H9 (cell line): ENCODE measurements around the gene GTF3C5. TPM values are rescaled to one million over a fixed set of nuclear protein-coding genes. Genes with fewer than 3 reads are reported as not detected.

Experiments used
- DNase-seq: peaks from one replicate; pipeline ENCODE4 v3.0.0-alpha.2; 2017
- H2AFZ ChIP-seq: one replicate; pipeline ENCODE4 v1.6.1; 2013; ENCODE audit warnings: mild to moderate bottlenecking, low read length, control low read depth, moderate library complexity
- H2AK5ac ChIP-seq: 2 replicates; pipeline ENCODE4 v1.6.1; 2013; ENCODE audit warnings: low read length, control low read depth, mixed read lengths; ENCODE audit not compliant: insufficient read length
- H2BK120ac ChIP-seq: one replicate; pipeline ENCODE4 v1.6.1; 2013; ENCODE audit warnings: low read depth, mild to moderate bottlenecking, low read length, control low read depth, inconsistent platforms; ENCODE audit not compliant: poor library complexity, severe bottlenecking
- H2BK12ac ChIP-seq: 2 replicates; pipeline ENCODE4 v1.6.1; 2013; ENCODE audit warnings: low read length, control low read depth, mixed read lengths, low read depth; ENCODE audit not compliant: insufficient read length
- H2BK15ac ChIP-seq: 2 replicates; pipeline ENCODE4 v1.6.1; 2013; ENCODE audit warnings: low read depth, low read length, control low read depth
- H2BK20ac ChIP-seq: one replicate; pipeline ENCODE4 v1.6.1; 2013; ENCODE audit warnings: low read depth, mild to moderate bottlenecking, low read length, control low read depth, inconsistent platforms; ENCODE audit not compliant: poor library complexity, severe bottlenecking
- H2BK5ac ChIP-seq: 2 replicates; pipeline ENCODE4 v1.6.1; 2013; ENCODE audit warnings: low read length, control low read depth, mixed read lengths; ENCODE audit not compliant: insufficient read length
- H3K14ac ChIP-seq: 2 replicates; pipeline ENCODE4 v1.6.1; 2013; ENCODE audit warnings: low read length, control low read depth; ENCODE audit not compliant: insufficient read depth
- H3K18ac ChIP-seq: 2 replicates; pipeline ENCODE4 v1.6.1; 2013; ENCODE audit warnings: low read depth, mild to moderate bottlenecking, mixed read lengths, low read length, control low read depth; ENCODE audit not compliant: insufficient read length
- H3K23ac ChIP-seq: 2 replicates; pipeline ENCODE4 v1.6.1; 2013; ENCODE audit warnings: low read length, control low read depth, mixed read lengths, low read depth; ENCODE audit not compliant: insufficient read length
- H3K23me2 ChIP-seq: 2 replicates; pipeline ENCODE4 v1.6.1; 2013; ENCODE audit warnings: low read depth, mild to moderate bottlenecking, mixed read lengths, low read length, control low read depth; ENCODE audit not compliant: insufficient read length, poor library complexity, severe bottlenecking
- H3K27ac ChIP-seq: 2 replicates; pipeline ENCODE4 v1.5.1; 2013; ENCODE audit warnings: low read length, control low read depth, mixed read lengths, low read depth; ENCODE audit not compliant: insufficient read length
- H3K27me3 ChIP-seq: 2 replicates; pipeline ENCODE4 v1.6.1; 2013; ENCODE audit warnings: low read length, control low read depth, inconsistent platforms; ENCODE audit not compliant: insufficient read depth
- H3K4ac ChIP-seq: 2 replicates; pipeline ENCODE4 v1.6.1; 2013; ENCODE audit warnings: low read depth, mild to moderate bottlenecking, control low read depth, inconsistent platforms, low read length, moderate library complexity
- H3K4me1 ChIP-seq: 2 replicates; pipeline ENCODE4 v1.6.1; 2013; ENCODE audit warnings: low read length, control low read depth, inconsistent platforms; ENCODE audit not compliant: insufficient read depth
- H3K4me2 ChIP-seq: 2 replicates; pipeline ENCODE4 v1.6.1; 2013; ENCODE audit warnings: low read length, control low read depth, mixed read lengths; ENCODE audit not compliant: insufficient read length, insufficient read depth
- H3K56ac ChIP-seq: 2 replicates; pipeline ENCODE4 v1.6.1; 2013; ENCODE audit warnings: low read depth, mild to moderate bottlenecking, mixed read lengths, low read length, control low read depth; ENCODE audit not compliant: insufficient read length
- H3K79me1 ChIP-seq: 2 replicates; pipeline ENCODE4 v1.6.1; 2013; ENCODE audit warnings: low read depth, mild to moderate bottlenecking, moderate library complexity, low read length, control low read depth, inconsistent platforms; ENCODE audit not compliant: insufficient read depth, poor library complexity, severe bottlenecking
- H3K79me2 ChIP-seq: 2 replicates; pipeline ENCODE4 v1.6.1; 2013; ENCODE audit warnings: low read length, control low read depth, inconsistent platforms; ENCODE audit not compliant: insufficient read depth
- H3K9ac ChIP-seq: 2 replicates; pipeline ENCODE4 v1.6.1; 2013; ENCODE audit warnings: low read length, control low read depth, mixed read lengths; ENCODE audit not compliant: insufficient read length; ENCODE audit errors: extremely low read depth
- H3K9me3 ChIP-seq: one replicate; pipeline ENCODE4 v1.6.1; 2013; ENCODE audit warnings: low read depth, low read length, inconsistent platforms; ENCODE audit not compliant: control insufficient read depth
- H3T11ph ChIP-seq: one replicate; pipeline ENCODE4 v1.6.1; 2013; ENCODE audit warnings: mild to moderate bottlenecking, low read length, control low read depth, inconsistent platforms
- H4K20me1 ChIP-seq: one replicate; pipeline ENCODE4 v1.6.1; 2013; ENCODE audit not compliant: control insufficient read depth, insufficient read length, insufficient read depth
- H4K5ac ChIP-seq: 2 replicates; pipeline ENCODE4 v1.6.1; 2013; ENCODE audit warnings: low read depth, mild to moderate bottlenecking, mixed read lengths, low read length, control low read depth; ENCODE audit not compliant: insufficient read length
- H4K8ac ChIP-seq: replicated peaks from 2 replicates; pipeline ENCODE4 v1.6.1; 2013; ENCODE audit warnings: low read length, control low read depth, mixed read lengths, low read depth; ENCODE audit not compliant: insufficient read length
- H4K91ac ChIP-seq: 2 replicates; pipeline ENCODE4 v1.6.1; 2013; ENCODE audit warnings: low read depth, mild to moderate bottlenecking, moderate library complexity, mixed read lengths, low read length, control low read depth; ENCODE audit not compliant: insufficient read length
- H3K27ac Mint-ChIP-seq, 3 experiments: 2 replicates in 2 of 3; 3 replicates in 1 of 3; pipeline ENCODE4 v1.8.0; 2020 to 2021; ENCODE audit warnings: mixed read lengths in 3 of 3, mild to moderate bottlenecking in 1 of 3, moderate library complexity in 1 of 3
- H3K27me3 Mint-ChIP-seq: 2 replicates; pipeline ENCODE4 v1.8.0; 2021; ENCODE audit warnings: low read depth, mild to moderate bottlenecking, moderate library complexity, mixed read lengths
- H3K36me3 Mint-ChIP-seq, 3 experiments: 2 replicates in 2 of 3; 3 replicates in 1 of 3; pipeline ENCODE4 v1.8.0; 2020 to 2021; ENCODE audit warnings: low read depth in 3 of 3, mixed read lengths in 3 of 3; ENCODE audit not compliant: insufficient read depth in 1 of 3
- H3K4me1 Mint-ChIP-seq, 2 experiments: 2 replicates each; pipeline ENCODE4 v1.8.0; 2020; ENCODE audit warnings: mixed read lengths in 2 of 2
- H3K4me3 Mint-ChIP-seq, 2 experiments: 2 replicates in 1 of 2; 3 replicates in 1 of 2; pipeline ENCODE4 v1.8.0; 2020 to 2021; ENCODE audit warnings: mild to moderate bottlenecking in 2 of 2, mixed read lengths in 2 of 2, moderate library complexity in 1 of 2
- H3K9me3 Mint-ChIP-seq, 2 experiments: 2 replicates in 1 of 2; 3 replicates in 1 of 2; pipeline ENCODE4 v1.8.0; 2020; ENCODE audit warnings: mild to moderate bottlenecking in 2 of 2, mixed read lengths in 2 of 2, moderate library complexity in 1 of 2
- WGBS: extraction: QIAGEN DNeasy Blood & Tissue Kit; methylation state at CpG from one replicate; pipeline ENCODE4 v1.1.7; 2013; ENCODE audit warnings: missing lambda C conversion rate, low lambda C conversion rate, mixed read lengths; ENCODE audit not compliant: insufficient read length; ENCODE audit errors: extremely low coverage; 5-methylcytosine and 5-hydroxymethylcytosine counted together
- total RNA-seq: library from RNA; stranded (reverse); gene quantifications from 2 replicates; pipeline ENCODE4 v1.2.1, GENCODE V29; 2021
- TF ChIP-seq, protein P1 (sequence below): fragments of 200-600 bp; sonication (generic); conservative IDR thresholded peaks from 3 replicates; pipeline ENCODE4 v1.8.0; 2021; ENCODE audit warnings: antibody characterized with exemption, mild to moderate bottlenecking

GTF3C5 gene
- total RNA-seq, 1 experiment from 2014 or later: 88.9 TPM

DNA sequence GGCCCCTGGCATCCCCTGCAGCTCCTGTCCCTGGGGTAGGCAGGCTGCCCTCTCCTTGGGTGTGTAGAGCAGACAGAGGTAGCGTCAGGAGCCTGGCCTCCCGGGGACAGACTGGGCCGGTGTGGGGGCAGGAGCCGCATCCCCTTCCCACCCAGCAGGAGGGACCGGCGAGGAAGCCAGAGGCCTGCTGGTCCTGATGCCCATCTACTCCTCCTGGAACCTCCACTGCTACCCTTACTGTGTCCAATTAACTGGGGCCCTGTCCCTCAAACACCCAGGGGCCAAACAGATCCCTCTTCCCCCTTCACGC is 74.6 kb downstream of the GTF3C5 start:
- H4K91ac ChIP-seq: no peak overlapping the region
- Mint-ChIP-seq H3K27ac (no peak overlapping the region), H3K9me3 (no peaks in the 10 kb centered on the region), H3K4me3 (no peak overlapping the region), H3K36me3 (peaks cover 25 to 57% (median 50%) of the 10 kb centered on the region in 3 experiments), H3K4me1 (peaks cover 2 to 12% of the 10 kb centered on the region in 2 experiments; a peak in 2 of 4 replicates), H3K27me3 (no peaks in the 10 kb centered on the region)
- H2AK5ac ChIP-seq: no peak overlapping the region
- no peak overlapping the region for H2BK15ac ChIP-seq
- H3K18ac ChIP-seq: no peak overlapping the region
- no peak overlapping the region for H3K4ac ChIP-seq
- H3T11ph ChIP-seq: no peak overlapping the region
- no peak overlapping the region for H3K4me2 ChIP-seq
- no peak overlapping the region for H2BK5ac ChIP-seq
- no peaks in the 10 kb centered on the region for H3K9me3 ChIP-seq
- no peak overlapping the region for H3K23ac ChIP-seq
- H4K5ac ChIP-seq: no peak overlapping the region
- no peaks in the 10 kb centered on the region for H4K20me1 ChIP-seq
- H3K9ac ChIP-seq: no peak overlapping the region
- no CpG with 5 or more reads among the region's 7 CpGs for WGBS
- H3K79me1 ChIP-seq: no peaks in the 10 kb centered on the region
- H3K23me2 ChIP-seq: no peaks in the 10 kb centered on the region
- no peaks in the 10 kb centered on the region for H3K79me2 ChIP-seq
- no peak overlapping the region for H3K27ac ChIP-seq
- no peak overlapping the region for H3K14ac ChIP-seq
- no peak overlapping the region for H3K56ac ChIP-seq
- TF ChIP-seq, protein P1, sequence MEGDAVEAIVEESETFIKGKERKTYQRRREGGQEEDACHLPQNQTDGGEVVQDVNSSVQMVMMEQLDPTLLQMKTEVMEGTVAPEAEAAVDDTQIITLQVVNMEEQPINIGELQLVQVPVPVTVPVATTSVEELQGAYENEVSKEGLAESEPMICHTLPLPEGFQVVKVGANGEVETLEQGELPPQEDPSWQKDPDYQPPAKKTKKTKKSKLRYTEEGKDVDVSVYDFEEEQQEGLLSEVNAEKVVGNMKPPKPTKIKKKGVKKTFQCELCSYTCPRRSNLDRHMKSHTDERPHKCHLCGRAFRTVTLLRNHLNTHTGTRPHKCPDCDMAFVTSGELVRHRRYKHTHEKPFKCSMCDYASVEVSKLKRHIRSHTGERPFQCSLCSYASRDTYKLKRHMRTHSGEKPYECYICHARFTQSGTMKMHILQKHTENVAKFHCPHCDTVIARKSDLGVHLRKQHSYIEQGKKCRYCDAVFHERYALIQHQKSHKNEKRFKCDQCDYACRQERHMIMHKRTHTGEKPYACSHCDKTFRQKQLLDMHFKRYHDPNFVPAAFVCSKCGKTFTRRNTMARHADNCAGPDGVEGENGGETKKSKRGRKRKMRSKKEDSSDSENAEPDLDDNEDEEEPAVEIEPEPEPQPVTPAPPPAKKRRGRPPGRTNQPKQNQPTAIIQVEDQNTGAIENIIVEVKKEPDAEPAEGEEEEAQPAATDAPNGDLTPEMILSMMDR: no peak
- H3K4me1 ChIP-seq: no peaks in the 10 kb centered on the region
- no peak overlapping the region for H2BK20ac ChIP-seq
- no peaks in the 10 kb centered on the region for H3K27me3 ChIP-seq
- H2BK120ac ChIP-seq: no peak overlapping the region
- no peak for DNase-seq
- no peak overlapping the region for H4K8ac ChIP-seq
- no peak overlapping the region for H2AFZ ChIP-seq
- H2BK12ac ChIP-seq: no peak overlapping the region
